H9 (cell line): ENCODE data around the gene PI4K2A. TPM values are rescaled to one million over a fixed set of nuclear protein-coding genes. Genes with fewer than 3 reads are reported as not detected.

Experiments used
- DNase-seq: peaks from one replicate; pipeline ENCODE4 v3.0.0-alpha.2; 2017
- H2AFZ ChIP-seq: one replicate; pipeline ENCODE4 v1.6.1; 2013; ENCODE audit warnings: mild to moderate bottlenecking, low read length, control low read depth, moderate library complexity
- H2AK5ac ChIP-seq: 2 replicates; pipeline ENCODE4 v1.6.1; 2013; ENCODE audit warnings: low read length, control low read depth, mixed read lengths; ENCODE audit not compliant: insufficient read length
- H2BK120ac ChIP-seq: one replicate; pipeline ENCODE4 v1.6.1; 2013; ENCODE audit warnings: low read depth, mild to moderate bottlenecking, low read length, control low read depth, inconsistent platforms; ENCODE audit not compliant: poor library complexity, severe bottlenecking
- H2BK12ac ChIP-seq: 2 replicates; pipeline ENCODE4 v1.6.1; 2013; ENCODE audit warnings: low read length, control low read depth, mixed read lengths, low read depth; ENCODE audit not compliant: insufficient read length
- H2BK15ac ChIP-seq: 2 replicates; pipeline ENCODE4 v1.6.1; 2013; ENCODE audit warnings: low read depth, low read length, control low read depth
- H2BK20ac ChIP-seq: one replicate; pipeline ENCODE4 v1.6.1; 2013; ENCODE audit warnings: low read depth, mild to moderate bottlenecking, low read length, control low read depth, inconsistent platforms; ENCODE audit not compliant: poor library complexity, severe bottlenecking
- H2BK5ac ChIP-seq: 2 replicates; pipeline ENCODE4 v1.6.1; 2013; ENCODE audit warnings: low read length, control low read depth, mixed read lengths; ENCODE audit not compliant: insufficient read length
- H3K14ac ChIP-seq: 2 replicates; pipeline ENCODE4 v1.6.1; 2013; ENCODE audit warnings: low read length, control low read depth; ENCODE audit not compliant: insufficient read depth
- H3K18ac ChIP-seq: 2 replicates; pipeline ENCODE4 v1.6.1; 2013; ENCODE audit warnings: low read depth, mild to moderate bottlenecking, mixed read lengths, low read length, control low read depth; ENCODE audit not compliant: insufficient read length
- H3K23ac ChIP-seq: 2 replicates; pipeline ENCODE4 v1.6.1; 2013; ENCODE audit warnings: low read length, control low read depth, mixed read lengths, low read depth; ENCODE audit not compliant: insufficient read length
- H3K23me2 ChIP-seq: 2 replicates; pipeline ENCODE4 v1.6.1; 2013; ENCODE audit warnings: low read depth, mild to moderate bottlenecking, mixed read lengths, low read length, control low read depth; ENCODE audit not compliant: insufficient read length, poor library complexity, severe bottlenecking
- H3K27ac ChIP-seq: 2 replicates; pipeline ENCODE4 v1.5.1; 2013; ENCODE audit warnings: low read length, control low read depth, mixed read lengths, low read depth; ENCODE audit not compliant: insufficient read length
- H3K27me3 ChIP-seq: 2 replicates; pipeline ENCODE4 v1.6.1; 2013; ENCODE audit warnings: low read length, control low read depth, inconsistent platforms; ENCODE audit not compliant: insufficient read depth
- H3K4ac ChIP-seq: 2 replicates; pipeline ENCODE4 v1.6.1; 2013; ENCODE audit warnings: low read depth, mild to moderate bottlenecking, control low read depth, inconsistent platforms, low read length, moderate library complexity
- H3K4me1 ChIP-seq: 2 replicates; pipeline ENCODE4 v1.6.1; 2013; ENCODE audit warnings: low read length, control low read depth, inconsistent platforms; ENCODE audit not compliant: insufficient read depth
- H3K4me2 ChIP-seq: 2 replicates; pipeline ENCODE4 v1.6.1; 2013; ENCODE audit warnings: low read length, control low read depth, mixed read lengths; ENCODE audit not compliant: insufficient read length, insufficient read depth
- H3K56ac ChIP-seq: 2 replicates; pipeline ENCODE4 v1.6.1; 2013; ENCODE audit warnings: low read depth, mild to moderate bottlenecking, mixed read lengths, low read length, control low read depth; ENCODE audit not compliant: insufficient read length
- H3K79me1 ChIP-seq: 2 replicates; pipeline ENCODE4 v1.6.1; 2013; ENCODE audit warnings: low read depth, mild to moderate bottlenecking, moderate library complexity, low read length, control low read depth, inconsistent platforms; ENCODE audit not compliant: insufficient read depth, poor library complexity, severe bottlenecking
- H3K79me2 ChIP-seq: 2 replicates; pipeline ENCODE4 v1.6.1; 2013; ENCODE audit warnings: low read length, control low read depth, inconsistent platforms; ENCODE audit not compliant: insufficient read depth
- H3K9ac ChIP-seq: 2 replicates; pipeline ENCODE4 v1.6.1; 2013; ENCODE audit warnings: low read length, control low read depth, mixed read lengths; ENCODE audit not compliant: insufficient read length; ENCODE audit errors: extremely low read depth
- H3K9me3 ChIP-seq: one replicate; pipeline ENCODE4 v1.6.1; 2013; ENCODE audit warnings: low read depth, low read length, inconsistent platforms; ENCODE audit not compliant: control insufficient read depth
- H3T11ph ChIP-seq: one replicate; pipeline ENCODE4 v1.6.1; 2013; ENCODE audit warnings: mild to moderate bottlenecking, low read length, control low read depth, inconsistent platforms
- H4K20me1 ChIP-seq: one replicate; pipeline ENCODE4 v1.6.1; 2013; ENCODE audit not compliant: control insufficient read depth, insufficient read length, insufficient read depth
- H4K5ac ChIP-seq: 2 replicates; pipeline ENCODE4 v1.6.1; 2013; ENCODE audit warnings: low read depth, mild to moderate bottlenecking, mixed read lengths, low read length, control low read depth; ENCODE audit not compliant: insufficient read length
- H4K8ac ChIP-seq: replicated peaks from 2 replicates; pipeline ENCODE4 v1.6.1; 2013; ENCODE audit warnings: low read length, control low read depth, mixed read lengths, low read depth; ENCODE audit not compliant: insufficient read length
- H4K91ac ChIP-seq: 2 replicates; pipeline ENCODE4 v1.6.1; 2013; ENCODE audit warnings: low read depth, mild to moderate bottlenecking, moderate library complexity, mixed read lengths, low read length, control low read depth; ENCODE audit not compliant: insufficient read length
- H3K27ac Mint-ChIP-seq, 3 experiments: 2 replicates in 2 of 3; 3 replicates in 1 of 3; pipeline ENCODE4 v1.8.0; 2020 to 2021; ENCODE audit warnings: mixed read lengths in 3 of 3, mild to moderate bottlenecking in 1 of 3, moderate library complexity in 1 of 3
- H3K27me3 Mint-ChIP-seq: 2 replicates; pipeline ENCODE4 v1.8.0; 2021; ENCODE audit warnings: low read depth, mild to moderate bottlenecking, moderate library complexity, mixed read lengths
- H3K36me3 Mint-ChIP-seq, 3 experiments: 2 replicates in 2 of 3; 3 replicates in 1 of 3; pipeline ENCODE4 v1.8.0; 2020 to 2021; ENCODE audit warnings: low read depth in 3 of 3, mixed read lengths in 3 of 3; ENCODE audit not compliant: insufficient read depth in 1 of 3
- H3K4me1 Mint-ChIP-seq, 2 experiments: 2 replicates each; pipeline ENCODE4 v1.8.0; 2020; ENCODE audit warnings: mixed read lengths in 2 of 2
- H3K4me3 Mint-ChIP-seq, 2 experiments: 2 replicates in 1 of 2; 3 replicates in 1 of 2; pipeline ENCODE4 v1.8.0; 2020 to 2021; ENCODE audit warnings: mild to moderate bottlenecking in 2 of 2, mixed read lengths in 2 of 2, moderate library complexity in 1 of 2
- H3K9me3 Mint-ChIP-seq, 2 experiments: 2 replicates in 1 of 2; 3 replicates in 1 of 2; pipeline ENCODE4 v1.8.0; 2020; ENCODE audit warnings: mild to moderate bottlenecking in 2 of 2, mixed read lengths in 2 of 2, moderate library complexity in 1 of 2
- CTCF ChIP-seq: fragments of 200-600 bp; sonication (generic); conservative IDR thresholded peaks from 3 replicates; pipeline ENCODE4 v1.8.0; 2021; ENCODE audit warnings: antibody characterized with exemption, mild to moderate bottlenecking
- WGBS: extraction: QIAGEN DNeasy Blood & Tissue Kit; methylation state at CpG from one replicate; pipeline ENCODE4 v1.1.7; 2013; ENCODE audit warnings: missing lambda C conversion rate, low lambda C conversion rate, mixed read lengths; ENCODE audit not compliant: insufficient read length; ENCODE audit errors: extremely low coverage; 5-methylcytosine and 5-hydroxymethylcytosine counted together
- total RNA-seq: library from RNA; stranded (reverse); gene quantifications from 2 replicates; pipeline ENCODE4 v1.2.1, GENCODE V29; 2021

Gene PI4K2A
- total RNA-seq, 1 experiment from 2014 or later, result 30.9 TPM

GRCh38 chr10:97723001-97723400, 82.5 kb downstream of the PI4K2A start:
- H3K27ac Mint-ChIP-seq, result no peak overlapping the region; a peak in 1 of 7 replicates
- Histone ChIP-seq H3K4me1 (peaks cover 8% of the 10 kb centered on the region; the same call in 1 of the 2 replicates), H3T11ph (no peak overlapping the region), H4K8ac (no peak overlapping the region), H2BK20ac (no peak overlapping the region), H3K14ac (no peak overlapping the region), H3K79me1 (no peaks in the 10 kb centered on the region), H4K91ac (no peak overlapping the region), H2BK15ac (no peak overlapping the region), H3K27me3 (no peaks in the 10 kb centered on the region), H3K23ac (no peak overlapping the region), H2AK5ac (no peak overlapping the region), H3K56ac (no peak overlapping the region), H2BK12ac (no peak overlapping the region), H3K18ac (no peak overlapping the region), H3K9me3 (no peaks in the 10 kb centered on the region), H3K27ac (no peak overlapping the region), H2AFZ (no peak overlapping the region), H3K23me2 (no peaks in the 10 kb centered on the region), H2BK120ac (no peak overlapping the region), H2BK5ac (no peak overlapping the region), H3K9ac (no peak overlapping the region), H4K20me1 (no peaks in the 10 kb centered on the region), H4K5ac (no peak overlapping the region), H3K4ac (no peak overlapping the region), H3K4me2 (no peak overlapping the region), H3K79me2 (no peaks in the 10 kb centered on the region)
- peaks cover 26 to 31% of the 10 kb centered on the region in 2 experiments for H3K4me1 Mint-ChIP-seq
- WGBS, result no CpG with 5 or more reads among the region's 3 CpGs
- 0 out of 3 replicates have a peak, but pooled peaks have one; percentile 14 for TF ChIP-seq CTCF
- peaks cover 3 to 21% (median 21%) of the 10 kb centered on the region in 3 experiments for H3K36me3 Mint-ChIP-seq
- no peaks in the 10 kb centered on the region for H3K9me3 Mint-ChIP-seq
- DNase-seq, result no peak
- H3K4me3 Mint-ChIP-seq, result no peak overlapping the region
- H3K27me3 Mint-ChIP-seq, result no peaks in the 10 kb centered on the region; the same call in 1 of the 2 replicates
